Esophagus squamous epithelium (tissue), 5 donors: ENCODE data around the gene NRG4. TPM values are rescaled to one million over a fixed set of nuclear protein-coding genes. Genes with fewer than 3 reads are reported as not detected.

Source experiments
- DNase-seq: peaks from one replicate; lab custom pipeline; 2025; lab: John Stamatoyannopoulos, UW
- H3K27ac ChIP-seq, 4 donors: fragments of 200-600 bp; sonication (generic); one replicate each; pipeline ENCODE4 v1.5.1; 2016 to 2019; ENCODE audit warnings: mild to moderate bottlenecking in 1 of 4
- H3K27me3 ChIP-seq, 4 donors: fragments of 200-600 bp; sonication (generic); 1 replicate in 3 of 4; 2 replicates in 1 of 4; pipeline versions ENCODE4 v1.5.1 to v1.6.0; 2017 to 2021; ENCODE audit warnings: antibody characterized with exemption in 1 of 4
- H3K36me3 ChIP-seq, 3 donors: fragments of 200-600 bp; sonication (generic); one replicate each; pipeline ENCODE4 v1.5.1; 2016 to 2019
- H3K4me1 ChIP-seq, 3 donors: fragments of 200-600 bp; sonication (generic); one replicate each; pipeline ENCODE4 v1.5.1; 2017 to 2019
- H3K4me3 ChIP-seq, 4 donors: fragments of 200-600 bp; sonication (generic); 1 replicate in 3 of 4; 2 replicates in 1 of 4; pipeline ENCODE4 v1.5.1; 2016 to 2019; ENCODE audit warnings: mild to moderate bottlenecking in 2 of 4, moderate library complexity in 1 of 4
- H3K9me3 ChIP-seq, 3 donors: fragments of 200-600 bp; sonication (generic); one replicate each; pipeline ENCODE4 v1.5.1; 2016 to 2019
- CTCF ChIP-seq, 6 experiments: fragments of 450-650 bp in 4 of 6; fragments of 200-600 bp in 2 of 6; sonication (generic) in 2 of 6; IDR thresholded peaks; one replicate each; pipeline ENCODE4 v1.5.1; 2016 to 2019; ENCODE audit warnings: antibody characterized with exemption in 6 of 6, mild to moderate bottlenecking in 4 of 6, moderate library complexity in 4 of 6
- POLR2A ChIP-seq, 4 donors: fragments of 450-650 bp; IDR thresholded peaks; one replicate each; pipeline ENCODE4 v1.6.1; 2017; ENCODE audit warnings: antibody characterized with exemption in 4 of 4, mild to moderate bottlenecking in 4 of 4, moderate library complexity in 3 of 4
- WGBS, 2 donors: methylation state at CpG; one replicate each; pipeline ENCODE4 v1.1.5; 2018; 5-methylcytosine and 5-hydroxymethylcytosine counted together
- intact Hi-C: fragments of 100-400 bp; cut with DNase I; formaldehyde crosslinking; loops from one replicate; pipeline ENCODE4 v1.15.0; 2022
- total RNA-seq, 4 donors: library from RNA; depleted of rRNA; stranded (reverse); fragments of >200 nt; gene quantifications; one replicate each; pipeline ENCODE4 v1.1.0, GENCODE V29; 2016
- donor health status: DM: yes; HTN: yes; CAD: no.

Gene NRG4
- total RNA-seq, 4 donors from 2014 or later, result 0.83 to 2.8 (median 1.4) TPM

DNA sequence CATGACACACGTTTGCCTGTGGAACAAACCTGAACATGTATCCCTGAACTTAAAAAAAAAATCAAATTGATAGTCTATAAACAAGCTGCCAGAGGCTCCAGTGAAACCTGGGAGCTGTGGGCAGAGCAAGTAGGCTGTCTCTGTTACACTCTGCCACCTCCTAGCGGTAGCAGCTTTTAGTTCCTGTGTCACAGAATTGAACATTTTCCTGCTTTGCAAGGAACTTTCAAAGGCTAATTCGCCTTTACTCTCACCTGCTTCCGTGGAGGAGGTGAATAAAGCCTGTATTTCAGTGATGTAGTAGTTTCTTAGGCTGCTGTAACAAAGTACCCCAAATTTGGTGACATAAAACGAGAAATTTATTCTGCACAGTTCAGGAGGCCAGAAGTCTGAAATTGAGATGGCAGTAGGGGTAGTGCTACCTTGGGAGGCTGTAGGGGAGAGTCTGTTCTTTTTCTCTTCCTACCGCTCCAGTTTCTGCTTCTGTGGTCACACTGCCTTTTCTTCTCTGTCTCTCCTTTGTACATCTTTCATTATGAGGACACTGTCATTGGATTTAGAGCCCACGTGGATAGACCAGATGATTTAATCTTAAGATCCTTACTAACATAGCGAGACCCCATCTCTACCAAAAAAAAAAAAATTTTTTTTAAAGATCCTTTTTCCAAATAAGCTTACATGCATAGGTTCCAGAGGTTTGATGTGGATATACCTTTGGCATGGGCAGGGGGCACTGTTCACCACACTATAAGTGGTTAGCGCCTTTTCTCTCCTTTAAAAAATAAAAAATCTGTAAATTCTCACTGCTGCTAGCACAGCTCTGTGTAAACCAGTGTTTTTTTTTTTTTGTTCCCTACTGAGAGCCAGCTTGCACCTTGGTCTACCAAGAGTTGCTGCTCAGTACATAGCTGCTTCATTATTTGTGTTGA, 83.3 kb downstream of the NRG4 start:
- 80 to 81% methylated on average over 8 of the region's 9 CpGs for WGBS, 2 donors
- peaks cover 0 to 4% (median 3%) of the 10 kb centered on the region in 3 donors for H3K4me1 ChIP-seq
- no peak for TF ChIP-seq POLR2A (IDR thresholded peaks at IDR 0.05)
- peak in 2 of 6 experiments; percentile 18 to 29 for TF ChIP-seq CTCF (IDR thresholded peaks at IDR 0.05)
- H3K9me3 ChIP-seq, result no peaks in the 10 kb centered on the region
- no peak overlapping the region for H3K4me3 ChIP-seq
- no peak overlapping the region for H3K27ac ChIP-seq
- H3K27me3 ChIP-seq, result no peaks in the 10 kb centered on the region
- intact Hi-C loops, result no loop called here
- peaks cover 0 to 78% (median 2%) of the 10 kb centered on the region in 3 donors for H3K36me3 ChIP-seq
- DNase-seq, result no peak

GRCh38 chr15:75927601-75928000, 84.6 kb downstream of the NRG4 start:
- TF ChIP-seq POLR2A (IDR thresholded peaks at IDR 0.05) (no peak), CTCF (IDR thresholded peaks at IDR 0.05) (no peak)
- no peak overlapping the region for H3K4me3 ChIP-seq
- H3K27me3 ChIP-seq, result no peaks in the 10 kb centered on the region
- DNase-seq, result no peak
- H3K36me3 ChIP-seq, result peaks cover 0 to 66% (median 1%) of the 10 kb centered on the region in 3 donors
- intact Hi-C loops, result no loop called here
- no peak overlapping the region for H3K27ac ChIP-seq
- no peaks in the 10 kb centered on the region for H3K9me3 ChIP-seq
- H3K4me1 ChIP-seq, result peaks cover 0 to 8% (median 4%) of the 10 kb centered on the region in 3 donors
- WGBS, 2 donors, result 79 to 82% methylated on average over 4 of the region's 4 CpGs

DNA sequence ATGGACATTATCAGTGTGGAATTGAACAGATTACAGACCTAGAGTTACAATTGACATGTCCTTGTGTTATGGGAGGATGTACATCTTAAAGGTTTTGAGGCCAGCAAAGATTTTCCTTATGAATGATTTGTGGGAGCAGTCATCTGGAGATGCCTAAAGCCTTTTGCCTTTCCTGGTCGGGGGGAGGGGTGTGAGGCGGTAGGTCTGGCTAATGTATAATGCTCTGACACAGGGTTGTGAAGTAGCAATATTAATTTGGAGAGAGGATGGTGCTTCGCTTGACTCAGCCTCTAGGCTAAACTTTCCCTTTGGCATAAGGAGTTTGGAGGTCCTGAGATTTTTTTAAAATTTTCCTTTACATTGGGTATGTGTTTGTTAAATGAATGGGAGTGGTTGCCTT, 85.3 kb downstream of the NRG4 start:
- no peaks in the 10 kb centered on the region for H3K9me3 ChIP-seq
- no peak overlapping the region for H3K4me3 ChIP-seq
- H3K36me3 ChIP-seq, result peaks cover 0 to 60% (median 0%) of the 10 kb centered on the region in 3 donors
- H3K27me3 ChIP-seq, result no peaks in the 10 kb centered on the region
- intact Hi-C loops, result no loop called here
- 91 to 98% methylated on average over 3 of the region's 3 CpGs for WGBS, 2 donors
- TF ChIP-seq CTCF (IDR thresholded peaks at IDR 0.05) (no peak), POLR2A (IDR thresholded peaks at IDR 0.05) (no peak)
- H3K4me1 ChIP-seq, result peaks cover 5 to 15% (median 10%) of the 10 kb centered on the region in 3 donors
- H3K27ac ChIP-seq, result no peak overlapping the region
- DNase-seq, result no peak

- no peaks in the 10 kb centered on the region for H3K9me3 ChIP-seq
- no peak overlapping the region for H3K27ac ChIP-seq
- TF ChIP-seq POLR2A (IDR thresholded peaks at IDR 0.05), result no peak
- no peak for TF ChIP-seq CTCF (IDR thresholded peaks at IDR 0.05)
- no peak overlapping the region for H3K4me3 ChIP-seq
- no peak for DNase-seq
- peaks cover 0 to 54% (median 0%) of the 10 kb centered on the region in 3 donors for H3K36me3 ChIP-seq
- H3K4me1 ChIP-seq, result peaks cover 5 to 18% (median 10%) of the 10 kb centered on the region in 3 donors
- 46 to 70% methylated on average over 2 of the region's 2 CpGs for WGBS, 2 donors
- intact Hi-C loops, result no loop called here
- H3K27me3 ChIP-seq, result no peaks in the 10 kb centered on the region
These were observed 86.8 kb downstream of the NRG4 start for GRCh38 chr15:75925440-75925839.

DNA sequence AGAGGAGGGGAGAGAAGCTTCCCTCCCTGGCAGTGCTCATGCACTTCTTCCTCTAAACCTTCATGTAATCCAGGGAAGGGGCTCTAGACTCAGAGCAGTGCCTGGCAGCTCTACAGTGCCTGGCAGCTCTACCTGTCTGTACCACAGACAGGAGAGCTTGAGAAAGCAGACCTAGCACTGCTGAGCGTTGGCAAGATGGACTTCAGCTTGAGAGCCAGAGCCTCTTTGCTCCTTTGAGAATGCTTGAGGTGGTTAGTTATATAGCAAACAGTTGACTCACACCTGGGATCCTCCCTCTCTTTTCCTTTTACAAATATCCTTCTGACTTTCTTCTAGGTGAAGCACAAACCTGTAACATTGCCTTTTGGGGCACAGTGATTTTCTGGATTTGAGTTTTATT, 87.6 kb downstream of the NRG4 start:
- Histone ChIP-seq H3K4me3 (no peak overlapping the region), H3K36me3 (peaks cover 0 to 53% (median 0%) of the 10 kb centered on the region in 3 donors), H3K9me3 (no peaks in the 10 kb centered on the region), H3K27me3 (no peaks in the 10 kb centered on the region), H3K4me1 (peaks cover 5 to 18% (median 10%) of the 10 kb centered on the region in 3 donors), H3K27ac (no peak overlapping the region)
- no peak for TF ChIP-seq POLR2A (IDR thresholded peaks at IDR 0.05)
- no peak for TF ChIP-seq CTCF (IDR thresholded peaks at IDR 0.05)
- no peak for DNase-seq
- intact Hi-C loops, result no loop called here
- 50 to 100% methylated on average over 1 of the region's 1 CpG for WGBS, 2 donors
